Ectodermal cell (in vitro differentiated cells): ENCODE data around the gene FGF1.

Experiments used
- H3K27ac ChIP-seq: 2 replicates; pipeline ENCODE4 v1.7.0; 2013; ENCODE audit warnings: mild to moderate bottlenecking, low read depth, low read length; ENCODE audit not compliant: insufficient read depth, poor library complexity, severe bottlenecking
- H3K27me3 ChIP-seq: 2 replicates; pipeline ENCODE4 v1.7.0; 2013; ENCODE audit warnings: mild to moderate bottlenecking, low read length; ENCODE audit not compliant: insufficient read depth, control insufficient read depth, poor library complexity, severe bottlenecking
- H3K36me3 ChIP-seq: one replicate; pipeline ENCODE4 v1.7.0; 2013; ENCODE audit warnings: low read length; ENCODE audit not compliant: control insufficient read depth, insufficient read depth
- H3K4me1 ChIP-seq: one replicate; pipeline ENCODE4 v1.7.0; 2013; ENCODE audit warnings: low read length; ENCODE audit not compliant: control insufficient read depth, insufficient read depth
- H3K4me3 ChIP-seq: 2 replicates; pipeline ENCODE4 v1.7.0; 2013; ENCODE audit warnings: low read depth, low read length, control low read depth; ENCODE audit not compliant: insufficient read depth
- H3K9me3 ChIP-seq: 2 replicates; pipeline ENCODE4 v1.7.0; 2013; ENCODE audit warnings: mild to moderate bottlenecking, low read length, moderate library complexity; ENCODE audit not compliant: control insufficient read depth
- WGBS, 2 experiments: methylation state at CpG; one replicate each; pipeline ENCODE4 v1.1.7; 2013; ENCODE audit warnings: missing lambda C conversion rate in 2 of 2; 5-methylcytosine and 5-hydroxymethylcytosine counted together

Gene FGF1

GRCh38 chr5:142684508-142685041 lies 1.3 kb downstream of the FGF1 start:
- H3K4me3 ChIP-seq = no peak overlapping the region
- 16 to 21% methylated on average over 9 of the region's 9 CpGs for WGBS, 2 experiments
- no peak overlapping the region for H3K27ac ChIP-seq
- no peaks in the 10 kb centered on the region for H3K27me3 ChIP-seq
- H3K9me3 ChIP-seq = no peaks in the 10 kb centered on the region
- peaks cover 19% of the 10 kb centered on the region for H3K4me1 ChIP-seq
- H3K36me3 ChIP-seq = no peaks in the 10 kb centered on the region

DNA sequence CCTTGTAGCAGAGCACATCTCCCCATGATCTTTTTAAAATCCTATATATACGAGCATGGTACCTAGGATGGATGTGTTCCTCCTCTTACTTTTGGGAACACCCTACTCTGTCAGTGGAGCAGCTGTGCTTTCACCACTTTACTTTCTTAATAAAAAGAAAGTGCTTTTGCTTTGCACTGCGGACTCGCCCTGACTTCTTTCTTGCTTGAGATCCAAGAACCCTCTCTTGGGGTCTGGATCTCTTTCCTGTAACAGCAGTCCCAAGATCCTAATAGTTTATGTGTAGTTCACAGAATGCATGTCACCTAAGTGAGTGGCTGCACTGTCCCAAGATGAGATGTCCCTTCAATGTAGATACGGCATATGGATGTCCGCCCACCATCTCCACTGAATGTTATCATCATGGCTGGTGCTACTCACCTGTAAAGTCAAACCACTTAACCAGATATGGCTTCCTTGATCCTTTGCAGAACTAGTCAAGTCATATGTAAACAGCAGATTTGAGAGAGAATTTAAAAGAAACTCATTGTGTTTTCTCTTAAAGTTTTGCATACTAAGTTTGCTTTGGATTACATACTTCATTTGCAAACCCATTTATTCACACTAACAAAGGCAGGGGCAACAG lies 1.9 kb downstream of the FGF1 start:
- H3K4me3 ChIP-seq = no peak overlapping the region
- WGBS, 2 experiments = 94 to 97% methylated on average over 5 of the region's 5 CpGs

GRCh38 chr5:142683116-142683515 lies 2.8 kb downstream of the FGF1 start:
- no peaks in the 10 kb centered on the region for H3K27me3 ChIP-seq
- H3K36me3 ChIP-seq = no peaks in the 10 kb centered on the region
- H3K9me3 ChIP-seq = no peaks in the 10 kb centered on the region
- no peak overlapping the region for H3K27ac ChIP-seq
- peaks cover 19% of the 10 kb centered on the region for H3K4me1 ChIP-seq
- no peak overlapping the region for H3K4me3 ChIP-seq
- WGBS, 2 experiments = 86 to 90% methylated on average over 3 of the region's 3 CpGs

More for the DNA sequence above, 1.9 kb downstream of the FGF1 start:
- Histone ChIP-seq H3K27ac (no peak overlapping the region), H3K36me3 (no peaks in the 10 kb centered on the region), H3K4me1 (peaks cover 19% of the 10 kb centered on the region), H3K9me3 (no peaks in the 10 kb centered on the region), H3K27me3 (no peaks in the 10 kb centered on the region)

GRCh38 chr5:142680605-142681259 lies 5.2 kb downstream of the FGF1 start:
- WGBS, 2 experiments = 67 to 68% methylated on average over 4 to 5 of the region's 5 CpGs
- H3K27me3 ChIP-seq = no peaks in the 10 kb centered on the region
- no peaks in the 10 kb centered on the region for H3K9me3 ChIP-seq
- no peak overlapping the region for H3K4me3 ChIP-seq
- H3K4me1 ChIP-seq = peaks cover 14% of the 10 kb centered on the region
- H3K36me3 ChIP-seq = no peaks in the 10 kb centered on the region
- no peak overlapping the region for H3K27ac ChIP-seq

GRCh38 chr5:142679744-142680143 lies 6.1 kb downstream of the FGF1 start:
- no peaks in the 10 kb centered on the region for H3K36me3 ChIP-seq
- no peak overlapping the region for H3K27ac ChIP-seq
- H3K9me3 ChIP-seq = no peaks in the 10 kb centered on the region
- no peaks in the 10 kb centered on the region for H3K27me3 ChIP-seq
- H3K4me1 ChIP-seq = peaks cover 11% of the 10 kb centered on the region
- H3K4me3 ChIP-seq = no peak overlapping the region
- 97 to 98% methylated on average over 2 of the region's 2 CpGs for WGBS, 2 experiments

GRCh38 chr5:142678529-142678928 lies 7.4 kb downstream of the FGF1 start:
- WGBS, 2 experiments = 81 to 91% methylated on average over 4 of the region's 4 CpGs
- Histone ChIP-seq H3K4me1 (peaks cover 13% of the 10 kb centered on the region), H3K36me3 (no peaks in the 10 kb centered on the region)

DNA sequence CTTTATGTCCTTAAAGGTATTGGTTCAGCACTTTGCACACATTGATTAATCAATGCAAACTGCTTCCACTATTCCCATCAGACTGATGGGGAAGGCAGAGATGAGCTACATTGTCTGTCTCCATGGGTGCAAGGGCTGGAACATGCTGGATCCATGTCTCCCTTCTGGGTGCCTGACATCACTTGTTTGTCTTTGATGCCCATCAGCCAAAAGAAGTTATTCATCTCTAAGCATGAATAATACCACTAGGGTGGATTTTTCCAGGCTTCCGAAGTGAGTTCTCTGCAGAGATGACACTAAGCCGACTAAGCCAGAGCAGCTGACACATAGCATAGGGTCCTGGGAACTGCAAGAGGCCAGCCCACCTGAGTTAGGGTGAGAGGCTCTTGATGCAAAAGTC lies 8.7 kb downstream of the FGF1 start:
- Histone ChIP-seq H3K36me3 (no peaks in the 10 kb centered on the region), H3K4me1 (peaks cover 13% of the 10 kb centered on the region), H3K27me3 (no peaks in the 10 kb centered on the region), H3K9me3 (no peaks in the 10 kb centered on the region), H3K4me3 (no peak overlapping the region), H3K27ac (no peak overlapping the region)
- WGBS, 2 experiments = 96 to 97% methylated on average over 2 of the region's 2 CpGs

More at GRCh38 chr5:142678529-142678928, 7.4 kb downstream of the FGF1 start:
- Histone ChIP-seq H3K9me3 (no peaks in the 10 kb centered on the region), H3K27ac (no peak overlapping the region), H3K27me3 (no peaks in the 10 kb centered on the region), H3K4me3 (no peak overlapping the region)

- Histone ChIP-seq H3K36me3 (no peaks in the 10 kb centered on the region), H3K9me3 (no peaks in the 10 kb centered on the region), H3K4me3 (no peak overlapping the region), H3K27me3 (no peaks in the 10 kb centered on the region), H3K27ac (no peak overlapping the region), H3K4me1 (peaks cover 13% of the 10 kb centered on the region)
- WGBS, 2 experiments = 93 to 98% methylated on average over 4 of the region's 4 CpGs
Measured at GRCh38 chr5:142676318-142676717, 9.6 kb downstream of the FGF1 start.

DNA sequence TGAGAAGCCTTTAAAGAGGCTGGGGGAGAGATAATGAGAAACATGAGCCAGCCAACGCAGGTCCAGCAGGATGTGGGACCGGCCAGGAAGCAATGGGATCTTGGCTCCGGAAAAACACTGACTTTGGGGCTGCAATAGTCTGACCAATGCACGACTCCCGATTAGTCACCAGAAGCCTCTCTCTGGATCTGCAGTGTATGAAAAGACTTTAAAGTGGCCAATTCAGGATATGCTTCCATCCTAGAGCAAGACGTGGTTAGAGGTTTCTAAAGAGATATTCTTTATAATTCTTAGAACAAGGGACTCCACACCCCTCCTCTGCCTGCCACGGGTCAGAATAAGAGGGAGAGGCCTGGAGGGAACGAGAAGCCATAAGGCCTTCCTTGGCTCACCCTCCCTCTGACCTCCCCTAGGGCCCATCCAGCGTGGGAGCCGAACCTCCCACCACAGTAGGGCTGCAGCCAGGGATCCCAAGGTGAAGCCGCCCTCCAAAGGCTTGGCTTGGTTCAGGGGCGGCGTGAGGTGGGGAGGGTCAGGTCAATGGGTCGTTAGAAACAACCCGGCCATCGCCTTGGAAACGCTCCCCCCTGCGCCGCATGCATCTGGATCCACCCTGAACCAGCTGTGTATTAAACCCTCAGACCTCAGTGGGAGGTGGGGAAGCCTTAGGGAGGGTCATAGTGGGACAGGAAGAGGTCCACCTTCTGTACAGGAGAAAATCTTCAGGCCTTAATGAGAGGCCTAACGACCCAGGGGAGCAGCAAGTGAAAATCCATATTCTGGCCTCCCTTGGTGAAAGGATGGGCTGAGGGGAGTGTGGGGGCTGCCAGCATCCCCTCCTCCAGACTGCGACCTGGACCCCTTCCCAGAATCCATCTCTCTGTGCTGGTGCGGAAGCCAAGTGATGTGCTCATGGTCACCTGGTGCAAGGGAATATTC lies 11.1 kb downstream of the FGF1 start:
- Histone ChIP-seq H3K27ac (no peak overlapping the region), H3K27me3 (no peaks in the 10 kb centered on the region), H3K9me3 (no peaks in the 10 kb centered on the region), H3K4me1 (peaks cover 13% of the 10 kb centered on the region), H3K36me3 (no peaks in the 10 kb centered on the region), H3K4me3 (no peak overlapping the region)
- WGBS, 2 experiments = 82 to 83% methylated on average over 22 of the region's 22 CpGs

DNA sequence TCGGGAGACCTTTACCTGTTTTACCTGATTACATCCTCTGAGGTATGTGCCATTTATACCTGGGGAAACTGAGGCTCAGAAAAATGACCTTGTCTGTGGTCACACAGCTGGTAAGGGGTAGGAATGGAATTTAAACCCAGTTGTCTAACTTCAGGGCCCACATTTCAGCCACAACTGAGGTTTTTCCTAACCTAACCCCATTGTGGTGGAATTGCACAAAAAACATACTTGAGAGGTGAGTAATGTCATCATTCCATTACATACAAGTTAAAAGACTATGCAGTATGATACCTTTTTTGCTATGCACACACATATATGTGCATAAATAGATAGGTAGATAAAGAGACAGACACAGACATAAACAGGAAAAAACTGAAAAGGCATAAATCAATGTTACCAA lies 14.1 kb downstream of the FGF1 start:
- H3K4me3 ChIP-seq = no peak overlapping the region
- no peaks in the 10 kb centered on the region for H3K27me3 ChIP-seq
- no peak overlapping the region for H3K27ac ChIP-seq
- H3K4me1 ChIP-seq = peaks cover 13% of the 10 kb centered on the region
- WGBS, 2 experiments = 92 to 94% methylated on average over 1 of the region's 1 CpG
- H3K36me3 ChIP-seq = no peaks in the 10 kb centered on the region
- no peaks in the 10 kb centered on the region for H3K9me3 ChIP-seq
